Activated naive CD4-positive, alpha-beta T cell treated with anti-CD3 and anti-CD28 coated beads, Interleukin-2, amount 10 ng/mL, durations not matched to agents 7 days and 5 days (primary cell): ENCODE results near the gene SLC15A5.

Experiments
- CTCF ChIA-PET: fragments of 350-600 bp; sonication (Branson Sonifier 250); formaldehyde crosslinking; loops from one replicate; lab custom pipeline; 2021; ENCODE audit warnings: antibody characterized with exemption; lab: Charles Lee
- DNase-seq: peaks from one replicate; pipeline ENCODE4 v3.0.0-alpha.2; 2020
- H3K27ac Mint-ChIP-seq: one replicate; pipeline ENCODE4 v1.8.0; 2021; ENCODE audit warnings: mild to moderate bottlenecking, moderate library complexity, mixed read lengths
- H3K27me3 Mint-ChIP-seq: one replicate; pipeline ENCODE4 v1.8.0; 2021; ENCODE audit warnings: mild to moderate bottlenecking, mixed read lengths
- H3K36me3 Mint-ChIP-seq: one replicate; pipeline ENCODE4 v1.8.0; 2021; ENCODE audit warnings: mixed read lengths
- H3K4me1 Mint-ChIP-seq: one replicate; pipeline ENCODE4 v1.8.0; 2021; ENCODE audit warnings: mixed read lengths
- H3K4me3 Mint-ChIP-seq: one replicate; pipeline ENCODE4 v1.8.0; 2021; ENCODE audit warnings: mild to moderate bottlenecking, moderate library complexity, mixed read lengths
- H3K9me3 Mint-ChIP-seq: one replicate; pipeline ENCODE4 v1.8.0; 2021; ENCODE audit warnings: mixed read lengths

SLC15A5 gene

GRCh38 chr12:16184681-16185080 lies 92.8 kb downstream of the SLC15A5 start:
- no peak overlapping the region for H3K4me3 Mint-ChIP-seq
- no peaks in the 10 kb centered on the region for H3K36me3 Mint-ChIP-seq
- CTCF ChIA-PET: no interaction called here
- DNase-seq: no peak
- H3K9me3 Mint-ChIP-seq: no peaks in the 10 kb centered on the region
- no peaks in the 10 kb centered on the region for H3K4me1 Mint-ChIP-seq
- no peak overlapping the region for H3K27ac Mint-ChIP-seq
- no peaks in the 10 kb centered on the region for H3K27me3 Mint-ChIP-seq

DNA sequence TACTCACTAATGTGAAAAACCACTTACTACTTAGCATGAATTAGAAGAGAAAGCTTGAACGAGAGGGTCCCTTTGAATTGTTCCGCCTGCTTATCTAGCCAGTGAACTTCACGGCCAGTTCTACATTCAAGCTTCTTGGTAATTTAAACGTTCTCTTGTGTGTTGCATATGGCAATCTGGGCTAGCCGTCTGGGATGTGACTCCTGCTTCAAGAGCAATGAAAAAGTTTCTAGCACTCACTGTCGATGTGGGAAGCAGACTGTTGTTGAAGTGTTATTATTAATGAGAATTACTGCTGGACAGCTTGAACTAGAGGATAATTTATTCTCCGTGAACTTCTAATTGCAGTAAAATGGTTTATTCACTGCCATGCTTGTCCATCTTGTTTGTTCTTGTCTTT lies 93.9 kb downstream of the SLC15A5 start:
- Mint-ChIP-seq H3K27ac (no peak overlapping the region), H3K36me3 (no peaks in the 10 kb centered on the region), H3K4me1 (no peaks in the 10 kb centered on the region), H3K27me3 (no peaks in the 10 kb centered on the region), H3K4me3 (no peak overlapping the region), H3K9me3 (no peaks in the 10 kb centered on the region)
- no peak for DNase-seq
- CTCF ChIA-PET: no interaction called here

DNA sequence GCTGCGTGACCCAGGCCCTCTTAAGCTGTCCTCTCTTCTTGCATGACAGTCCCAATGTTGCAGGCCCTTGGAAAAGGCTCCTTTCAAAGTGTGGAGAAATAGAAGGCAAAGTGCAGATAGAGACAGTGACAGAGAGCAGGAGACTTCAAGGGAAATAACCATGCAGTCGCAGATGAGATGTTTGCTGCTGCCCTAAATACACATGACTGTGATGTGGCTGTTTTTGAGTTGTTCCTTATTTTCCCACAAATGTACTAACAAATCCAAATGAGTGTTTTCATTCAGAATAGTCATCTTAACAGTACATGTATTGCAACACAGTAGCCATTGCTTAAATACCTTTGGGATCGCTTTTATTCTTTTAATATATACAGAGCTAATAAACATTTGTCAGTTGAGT lies 101.6 kb downstream of the SLC15A5 start:
- DNase-seq: no peak
- no peaks in the 10 kb centered on the region for H3K27me3 Mint-ChIP-seq
- no peaks in the 10 kb centered on the region for H3K4me1 Mint-ChIP-seq
- CTCF ChIA-PET: no interaction called here
- no peaks in the 10 kb centered on the region for H3K9me3 Mint-ChIP-seq
- no peaks in the 10 kb centered on the region for H3K36me3 Mint-ChIP-seq
- H3K27ac Mint-ChIP-seq: no peak overlapping the region
- no peak overlapping the region for H3K4me3 Mint-ChIP-seq

- CTCF ChIA-PET: no interaction called here
Measured at GRCh38 chr12:16174282-16174681, 103.2 kb downstream of the SLC15A5 start.

GRCh38 chr12:16171348-16171747 lies 106.1 kb downstream of the SLC15A5 start:
- no peak overlapping the region for H3K4me3 Mint-ChIP-seq
- H3K27ac Mint-ChIP-seq: no peak overlapping the region
- H3K27me3 Mint-ChIP-seq: no peaks in the 10 kb centered on the region
- H3K36me3 Mint-ChIP-seq: no peaks in the 10 kb centered on the region
- H3K9me3 Mint-ChIP-seq: no peaks in the 10 kb centered on the region
- no peaks in the 10 kb centered on the region for H3K4me1 Mint-ChIP-seq
- CTCF ChIA-PET: no interaction called here
- no peak for DNase-seq

More at GRCh38 chr12:16174282-16174681, 103.2 kb downstream of the SLC15A5 start:
- H3K36me3 Mint-ChIP-seq: no peaks in the 10 kb centered on the region
- H3K9me3 Mint-ChIP-seq: no peaks in the 10 kb centered on the region
- H3K4me1 Mint-ChIP-seq: no peaks in the 10 kb centered on the region
- DNase-seq: no peak
- no peaks in the 10 kb centered on the region for H3K27me3 Mint-ChIP-seq
- H3K4me3 Mint-ChIP-seq: no peak overlapping the region
- no peak overlapping the region for H3K27ac Mint-ChIP-seq

GRCh38 chr12:16168078-16168477 lies 109.4 kb downstream of the SLC15A5 start:
- Mint-ChIP-seq H3K36me3 (no peaks in the 10 kb centered on the region), H3K4me3 (no peak overlapping the region), H3K4me1 (no peaks in the 10 kb centered on the region), H3K9me3 (no peaks in the 10 kb centered on the region), H3K27me3 (no peaks in the 10 kb centered on the region), H3K27ac (no peak overlapping the region)
- CTCF ChIA-PET: no interaction called here
- DNase-seq: no peak

DNA sequence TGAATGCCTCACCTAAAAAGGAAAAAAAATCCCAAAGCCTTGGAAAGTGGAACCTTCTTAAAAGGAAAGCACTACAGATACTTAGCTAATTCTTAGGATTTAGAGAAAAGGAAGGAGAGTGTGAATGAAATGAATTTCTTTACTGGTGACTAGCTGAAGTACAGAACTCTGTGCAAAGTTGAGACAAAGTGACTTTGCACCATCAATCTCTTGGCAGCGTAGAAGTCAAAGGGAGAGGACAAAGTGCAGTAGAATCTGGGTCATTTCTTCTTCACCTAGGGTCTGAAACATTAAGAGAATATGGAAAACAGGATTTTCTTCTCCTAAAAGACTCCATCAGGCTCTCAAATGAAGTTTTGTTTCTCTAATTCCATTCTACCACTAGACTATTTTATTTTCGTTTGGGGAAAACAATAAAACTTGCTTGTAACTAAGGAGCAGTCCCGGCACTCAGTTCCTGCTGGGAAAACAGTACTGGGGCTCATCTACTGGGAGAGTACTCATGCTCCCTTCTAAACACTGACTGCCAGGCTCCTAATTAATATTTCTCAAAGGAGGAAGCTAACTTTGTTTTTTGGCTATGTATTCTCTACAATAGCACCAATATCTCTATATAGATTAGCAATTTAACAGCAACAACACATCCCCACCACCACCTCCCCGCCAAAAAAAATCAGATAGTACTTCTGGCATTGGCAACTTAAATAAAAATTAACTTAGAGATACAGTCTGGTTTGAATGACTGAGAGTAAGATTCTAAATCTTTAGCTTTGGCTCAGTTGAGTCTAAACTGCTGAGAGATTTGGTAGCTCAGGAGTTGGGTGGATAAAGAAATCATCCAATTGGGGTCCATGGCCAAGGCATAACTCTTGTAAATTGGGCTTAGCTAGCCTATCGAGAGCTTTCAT lies 110.7 kb downstream of the SLC15A5 start:
- Mint-ChIP-seq H3K27ac (no peak overlapping the region), H3K27me3 (no peaks in the 10 kb centered on the region), H3K36me3 (no peaks in the 10 kb centered on the region), H3K9me3 (no peaks in the 10 kb centered on the region), H3K4me3 (no peak overlapping the region), H3K4me1 (no peaks in the 10 kb centered on the region)
- CTCF ChIA-PET: no interaction called here
- no peak for DNase-seq

DNA sequence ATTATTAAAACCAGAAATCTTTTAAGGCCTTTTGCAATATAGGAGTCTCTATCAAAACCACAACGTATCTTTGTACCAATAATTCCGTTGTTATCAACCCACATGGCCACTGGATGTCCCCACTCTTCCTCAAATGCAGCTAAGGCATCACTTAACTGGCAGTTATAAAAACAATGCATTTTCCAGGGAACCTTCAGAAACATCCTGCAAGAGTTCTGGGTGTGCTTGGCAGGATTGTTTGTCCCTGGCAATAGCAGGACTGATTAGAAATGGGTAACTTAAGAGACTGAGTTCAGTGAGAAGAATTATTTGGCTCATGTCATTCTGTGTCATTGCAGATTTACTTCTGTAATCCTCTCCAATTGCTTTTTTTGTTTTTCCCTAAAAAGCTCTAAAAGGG lies 112.0 kb downstream of the SLC15A5 start:
- Mint-ChIP-seq H3K9me3 (no peaks in the 10 kb centered on the region), H3K27ac (no peak overlapping the region), H3K36me3 (no peaks in the 10 kb centered on the region), H3K4me3 (no peak overlapping the region), H3K4me1 (no peaks in the 10 kb centered on the region), H3K27me3 (no peaks in the 10 kb centered on the region)
- no peak for DNase-seq
- CTCF ChIA-PET: no interaction called here

GRCh38 chr12:16163901-16164300 lies 113.6 kb downstream of the SLC15A5 start:
- no peak overlapping the region for H3K27ac Mint-ChIP-seq
- H3K36me3 Mint-ChIP-seq: no peaks in the 10 kb centered on the region
- no peaks in the 10 kb centered on the region for H3K4me1 Mint-ChIP-seq
- DNase-seq: no peak
- no peaks in the 10 kb centered on the region for H3K9me3 Mint-ChIP-seq
- CTCF ChIA-PET: interaction anchor here (0.5 kb wide), 1 partner anchor 160 kb away, joined by 4 read pairs; no protein-coding TSS in a partner anchor
- H3K4me3 Mint-ChIP-seq: no peak overlapping the region
- no peaks in the 10 kb centered on the region for H3K27me3 Mint-ChIP-seq

DNA sequence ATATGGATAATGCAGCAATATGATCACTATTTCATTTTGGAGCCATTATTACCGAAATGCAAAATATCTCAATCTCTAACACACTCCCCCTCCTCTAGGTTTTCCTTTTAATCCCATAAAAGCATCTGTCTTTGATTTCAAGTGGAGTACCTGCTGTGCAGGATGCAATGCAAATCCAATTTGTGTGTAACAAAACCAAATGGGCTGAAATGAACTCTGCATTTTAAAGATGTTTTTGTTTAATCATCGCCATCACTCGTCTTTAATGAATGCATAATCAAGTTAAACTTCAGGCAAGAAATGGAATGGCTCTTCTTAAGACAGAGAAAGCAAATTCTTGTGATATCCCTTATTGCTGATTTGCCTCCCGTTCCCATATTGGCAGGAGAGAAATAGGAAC lies 114.3 kb downstream of the SLC15A5 start:
- H3K4me1 Mint-ChIP-seq: no peaks in the 10 kb centered on the region
- CTCF ChIA-PET: interaction anchor here (1.7 kb wide), 1 partner anchor 38 kb away, joined by 4 read pairs; no protein-coding TSS in a partner anchor

GRCh38 chr12:16159571-16159970 lies 117.9 kb downstream of the SLC15A5 start:
- H3K4me3 Mint-ChIP-seq: no peak overlapping the region
- DNase-seq: no peak
- H3K9me3 Mint-ChIP-seq: no peaks in the 10 kb centered on the region
- CTCF ChIA-PET: no interaction called here
- H3K27ac Mint-ChIP-seq: no peak overlapping the region
- H3K4me1 Mint-ChIP-seq: no peaks in the 10 kb centered on the region
- H3K36me3 Mint-ChIP-seq: no peaks in the 10 kb centered on the region
- no peaks in the 10 kb centered on the region for H3K27me3 Mint-ChIP-seq

More for the DNA sequence above, 114.3 kb downstream of the SLC15A5 start:
- Mint-ChIP-seq H3K27ac (no peak overlapping the region), H3K4me3 (no peak overlapping the region), H3K36me3 (no peaks in the 10 kb centered on the region), H3K9me3 (no peaks in the 10 kb centered on the region), H3K27me3 (no peaks in the 10 kb centered on the region)
- DNase-seq: no peak

DNA sequence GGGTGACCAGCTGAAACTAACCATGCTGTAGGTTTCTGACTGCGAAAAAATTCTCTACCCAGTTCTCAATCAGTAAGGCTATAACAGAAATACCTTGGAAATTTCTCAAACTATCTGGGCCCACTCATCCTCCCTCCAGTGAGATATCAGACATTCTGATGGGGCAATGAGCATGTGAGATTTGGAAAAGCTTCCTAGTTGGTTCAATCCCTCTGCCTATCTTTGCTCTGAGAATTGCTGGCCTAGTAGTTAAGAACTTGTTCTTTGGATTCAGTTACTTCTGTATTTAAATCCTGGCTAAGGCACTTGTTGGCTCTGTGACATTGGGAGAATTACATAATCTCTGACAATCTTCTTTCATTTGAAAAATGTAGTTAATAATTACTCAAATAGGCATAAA lies 119.4 kb downstream of the SLC15A5 start:
- H3K27me3 Mint-ChIP-seq: no peaks in the 10 kb centered on the region
- H3K27ac Mint-ChIP-seq: no peak overlapping the region
- H3K36me3 Mint-ChIP-seq: no peaks in the 10 kb centered on the region
- H3K4me3 Mint-ChIP-seq: no peak overlapping the region
- CTCF ChIA-PET: no interaction called here
- H3K4me1 Mint-ChIP-seq: no peaks in the 10 kb centered on the region
- H3K9me3 Mint-ChIP-seq: no peaks in the 10 kb centered on the region
- DNase-seq: no peak

DNA sequence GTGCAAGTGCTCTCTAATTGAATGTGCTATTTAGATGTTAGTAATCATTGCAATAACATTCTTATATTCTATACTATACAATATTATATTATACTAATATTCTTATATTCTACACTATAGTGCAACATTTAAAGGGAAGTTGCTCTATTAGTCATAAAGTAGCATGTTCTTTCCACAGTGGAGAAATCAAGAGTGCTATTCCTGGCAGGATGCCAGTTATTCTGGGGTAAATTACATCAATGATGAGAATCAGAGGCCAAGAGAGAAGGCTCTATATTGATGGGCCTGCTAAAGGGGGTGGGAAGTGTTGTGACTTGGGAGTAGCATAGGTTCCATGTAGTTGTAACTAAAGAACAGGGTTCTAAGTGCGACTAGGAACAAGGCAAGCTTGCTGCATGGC lies 121.5 kb downstream of the SLC15A5 start:
- no peak for DNase-seq
- H3K4me1 Mint-ChIP-seq: no peaks in the 10 kb centered on the region
- no peak overlapping the region for H3K27ac Mint-ChIP-seq
- no peaks in the 10 kb centered on the region for H3K9me3 Mint-ChIP-seq
- no peaks in the 10 kb centered on the region for H3K27me3 Mint-ChIP-seq
- H3K4me3 Mint-ChIP-seq: no peak overlapping the region
- CTCF ChIA-PET: no interaction called here
- no peaks in the 10 kb centered on the region for H3K36me3 Mint-ChIP-seq

- Mint-ChIP-seq H3K4me1 (no peaks in the 10 kb centered on the region), H3K36me3 (no peaks in the 10 kb centered on the region), H3K27ac (no peak overlapping the region), H3K4me3 (no peak overlapping the region), H3K9me3 (no peaks in the 10 kb centered on the region), H3K27me3 (no peaks in the 10 kb centered on the region)
- DNase-seq: no peak
- CTCF ChIA-PET: no interaction called here
Measured at GRCh38 chr12:16154990-16155389, 122.5 kb downstream of the SLC15A5 start.
